Effector memory CD4-positive, alpha-beta T cell (primary cell): Measurements from ENCODE around the gene RIN3.

Experiments
- DNase-seq, 3 donors: peaks; one replicate each; pipeline ENCODE4 v3.0.0-alpha.2; 2020
- H3K27ac ChIP-seq: 2 replicates; pipeline ENCODE4 v1.7.0; 2013; ENCODE audit warnings: mild to moderate bottlenecking, low read length, moderate library complexity; ENCODE audit not compliant: insufficient read depth, poor library complexity, severe bottlenecking
- H3K27me3 ChIP-seq: replicated peaks from 2 replicates; pipeline ENCODE4 v1.7.0; 2013; ENCODE audit warnings: mild to moderate bottlenecking, low read length; ENCODE audit not compliant: insufficient read depth, control insufficient read depth, poor library complexity, severe bottlenecking
- H3K36me3 ChIP-seq: 2 replicates; pipeline ENCODE4 v1.7.0; 2013; ENCODE audit warnings: mild to moderate bottlenecking, low read length, moderate library complexity; ENCODE audit not compliant: control insufficient read depth, insufficient read depth
- H3K4me1 ChIP-seq: 2 replicates; pipeline ENCODE4 v1.7.0; 2013; ENCODE audit warnings: low read length, mild to moderate bottlenecking; ENCODE audit not compliant: control insufficient read depth, insufficient read depth, poor library complexity, severe bottlenecking
- H3K4me3 ChIP-seq: 2 replicates; pipeline ENCODE4 v1.7.0; 2013; ENCODE audit warnings: low read length, low read depth, mild to moderate bottlenecking; ENCODE audit not compliant: insufficient read depth, poor library complexity, severe bottlenecking
- H3K9me3 ChIP-seq: 2 replicates; pipeline ENCODE4 v1.7.0; 2013; ENCODE audit warnings: mild to moderate bottlenecking, low read length, moderate library complexity; ENCODE audit not compliant: control insufficient read depth

The RIN3 gene

DNA sequence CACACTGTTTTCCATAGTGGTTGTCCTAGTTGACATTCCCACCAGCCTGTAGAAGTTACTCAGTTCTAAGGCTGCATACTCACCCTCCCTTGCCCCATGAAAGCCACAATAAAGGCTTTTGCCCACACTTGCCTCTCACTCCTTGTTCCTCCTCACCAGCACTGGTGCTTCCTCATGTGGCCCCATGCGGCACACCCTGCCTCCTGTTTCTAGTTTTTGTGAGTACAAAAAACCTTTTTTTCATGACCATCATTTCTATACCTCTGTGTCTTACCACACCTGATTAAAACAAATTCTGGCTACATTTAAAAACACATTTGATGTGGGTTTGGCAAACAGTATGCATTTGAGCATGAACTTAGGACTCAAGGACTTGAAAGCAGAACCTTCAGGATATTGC, 40.7 kb upstream of the RIN3 start:
- no peak overlapping the region for H3K27ac ChIP-seq

GRCh38 chr14:92473261-92473968, 40.2 kb upstream of the RIN3 start:
- no peak for DNase-seq
- Histone ChIP-seq H3K27me3 (no peaks in the 10 kb centered on the region), H3K4me1 (no peaks in the 10 kb centered on the region), H3K4me3 (no peak overlapping the region), H3K27ac (no peak overlapping the region), H3K9me3 (no peaks in the 10 kb centered on the region), H3K36me3 (no peaks in the 10 kb centered on the region)

More for the DNA sequence above, 40.7 kb upstream of the RIN3 start:
- Histone ChIP-seq H3K4me1 (no peaks in the 10 kb centered on the region), H3K9me3 (no peaks in the 10 kb centered on the region), H3K4me3 (no peak overlapping the region), H3K27me3 (no peaks in the 10 kb centered on the region), H3K36me3 (no peaks in the 10 kb centered on the region)
- DNase-seq = no peak

GRCh38 chr14:92473969-92474535, 39.5 kb upstream of the RIN3 start:
- Histone ChIP-seq H3K4me1 (no peaks in the 10 kb centered on the region), H3K27ac (no peak overlapping the region), H3K4me3 (no peak overlapping the region)

GRCh38 chr14:92475037-92475436, 38.5 kb upstream of the RIN3 start:
- no peak overlapping the region for H3K4me3 ChIP-seq
- no peaks in the 10 kb centered on the region for H3K27me3 ChIP-seq
- H3K9me3 ChIP-seq = no peaks in the 10 kb centered on the region
- DNase-seq = no peak
- no peaks in the 10 kb centered on the region for H3K4me1 ChIP-seq
- no peaks in the 10 kb centered on the region for H3K36me3 ChIP-seq
- H3K27ac ChIP-seq = no peak overlapping the region

More at GRCh38 chr14:92473969-92474535, 39.5 kb upstream of the RIN3 start:
- Histone ChIP-seq H3K9me3 (no peaks in the 10 kb centered on the region), H3K27me3 (no peaks in the 10 kb centered on the region), H3K36me3 (no peaks in the 10 kb centered on the region)
- DNase-seq = no peak

DNA sequence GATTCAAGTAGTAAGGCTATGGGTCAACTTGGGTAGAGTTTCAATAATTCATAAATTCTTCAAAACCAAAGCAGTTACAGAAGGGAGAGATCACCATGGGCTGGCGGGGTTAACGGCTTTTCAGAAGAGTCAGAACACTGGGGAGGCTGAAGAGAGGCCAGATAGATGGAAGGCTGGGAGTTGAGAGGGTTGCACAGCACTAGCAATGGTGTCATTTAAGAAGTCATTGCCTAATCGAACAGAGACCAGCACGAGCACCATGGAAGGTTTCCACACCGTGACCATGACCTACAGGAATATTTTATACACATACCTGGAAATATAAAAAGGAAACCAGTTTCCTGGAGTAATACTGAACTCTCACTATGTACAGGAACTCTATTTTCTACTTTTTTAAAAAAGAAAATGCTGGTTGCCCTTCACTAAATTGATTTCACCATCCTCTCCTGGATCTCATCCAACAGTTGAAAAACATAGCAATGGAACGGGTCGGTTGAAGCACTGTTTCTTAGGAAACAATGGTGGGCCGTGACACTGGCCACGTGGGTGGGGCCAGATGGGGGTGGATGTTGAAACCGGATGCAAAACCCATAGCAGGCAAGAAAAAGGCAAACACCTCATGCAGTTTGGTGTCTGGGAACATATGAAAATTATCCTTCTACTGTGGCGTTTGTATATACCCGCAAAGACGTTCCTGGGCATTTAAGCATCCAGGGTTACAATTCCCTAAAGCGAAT, 38.0 kb upstream of the RIN3 start:
- no peak for DNase-seq

DNA sequence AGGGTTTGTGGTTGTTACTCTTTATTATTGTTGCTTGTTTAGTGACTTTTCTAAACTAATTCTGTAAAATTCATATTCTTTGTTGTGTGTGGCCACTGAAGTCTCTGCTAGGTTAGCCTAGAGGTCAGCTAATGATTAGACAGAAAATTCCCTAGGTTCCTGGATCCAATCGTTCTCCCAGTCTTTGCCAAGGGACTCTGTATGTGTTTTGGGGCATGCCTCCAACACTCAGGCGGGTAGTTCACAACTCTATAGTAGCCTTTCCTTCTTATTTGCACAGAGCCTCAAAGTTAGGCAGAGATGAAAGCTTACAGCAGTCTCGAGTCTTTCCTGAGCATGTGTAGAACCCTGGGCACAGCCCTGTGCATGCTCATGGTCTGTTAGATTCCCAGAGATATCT, 32.7 kb upstream of the RIN3 start:
- Histone ChIP-seq H3K36me3 (no peaks in the 10 kb centered on the region), H3K9me3 (no peaks in the 10 kb centered on the region), H3K27ac (no peak overlapping the region), H3K4me1 (no peaks in the 10 kb centered on the region), H3K4me3 (no peak overlapping the region), H3K27me3 (no peaks in the 10 kb centered on the region)
- DNase-seq = no peak

More for the DNA sequence above, 38.0 kb upstream of the RIN3 start:
- no peaks in the 10 kb centered on the region for H3K9me3 ChIP-seq
- H3K4me1 ChIP-seq = no peaks in the 10 kb centered on the region
- no peak overlapping the region for H3K27ac ChIP-seq
- H3K36me3 ChIP-seq = no peaks in the 10 kb centered on the region
- no peaks in the 10 kb centered on the region for H3K27me3 ChIP-seq
- H3K4me3 ChIP-seq = no peak overlapping the region

DNA sequence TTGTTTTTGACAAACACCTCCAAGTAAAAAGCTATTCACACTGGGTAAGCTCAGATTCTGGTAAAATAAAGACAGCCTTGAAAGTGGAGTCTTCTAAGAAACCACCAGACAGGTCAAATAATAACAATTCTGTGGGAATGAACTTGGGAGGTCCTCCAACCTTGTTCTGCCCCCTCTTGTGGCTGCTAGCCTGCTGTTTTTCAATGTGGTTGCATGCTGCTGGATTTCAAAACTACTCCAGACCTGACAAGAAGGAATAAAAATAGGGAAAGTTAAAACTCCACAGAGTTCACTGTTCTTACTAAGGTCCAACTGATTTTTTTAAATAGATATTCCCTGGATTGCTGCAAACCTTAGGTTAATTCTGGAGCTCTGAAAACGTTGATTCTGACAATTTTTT, 32.2 kb upstream of the RIN3 start:
- Histone ChIP-seq H3K36me3 (no peaks in the 10 kb centered on the region), H3K27me3 (no peaks in the 10 kb centered on the region), H3K9me3 (no peaks in the 10 kb centered on the region), H3K27ac (no peak overlapping the region), H3K4me3 (no peak overlapping the region), H3K4me1 (no peaks in the 10 kb centered on the region)
- DNase-seq = no peak

DNA sequence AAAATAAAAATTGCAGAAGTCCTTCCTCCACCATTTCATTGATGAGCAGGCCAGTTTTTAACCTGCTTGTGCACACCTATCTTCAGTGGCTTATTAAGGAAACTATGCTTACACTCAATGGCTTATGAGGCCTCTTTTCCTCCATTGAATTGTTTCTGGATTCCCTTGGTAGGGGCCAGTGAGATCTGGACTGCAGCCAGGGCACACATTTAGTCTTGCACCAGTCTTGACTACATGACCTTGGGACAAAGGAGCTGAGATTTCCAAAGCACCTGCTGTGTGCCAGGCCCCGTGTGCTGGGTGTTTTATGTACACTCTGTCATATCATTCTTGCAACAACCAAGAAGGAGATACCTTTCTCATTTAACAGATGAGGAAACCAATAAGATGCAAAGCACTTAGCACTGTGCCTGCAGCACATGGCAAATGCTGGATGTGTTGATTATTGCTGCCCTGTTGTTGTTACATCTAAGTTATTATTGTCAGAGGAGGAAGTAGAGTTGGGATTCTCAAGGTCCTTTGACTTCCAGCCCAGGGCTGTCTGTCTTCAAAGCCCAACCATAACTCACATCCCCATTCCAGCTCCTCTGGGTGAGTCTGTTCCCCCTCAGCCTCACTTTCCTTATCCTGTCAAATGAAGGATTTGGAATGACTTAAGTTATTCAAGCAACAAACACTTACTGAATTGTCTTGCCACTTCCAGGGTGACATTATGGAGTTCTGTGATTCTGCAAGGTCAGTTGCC, 31.6 kb upstream of the RIN3 start:
- Histone ChIP-seq H3K27me3 (no peaks in the 10 kb centered on the region), H3K4me3 (no peak overlapping the region), H3K36me3 (no peaks in the 10 kb centered on the region), H3K4me1 (no peaks in the 10 kb centered on the region), H3K27ac (no peak overlapping the region), H3K9me3 (no peaks in the 10 kb centered on the region)
- DNase-seq = no peak

DNA sequence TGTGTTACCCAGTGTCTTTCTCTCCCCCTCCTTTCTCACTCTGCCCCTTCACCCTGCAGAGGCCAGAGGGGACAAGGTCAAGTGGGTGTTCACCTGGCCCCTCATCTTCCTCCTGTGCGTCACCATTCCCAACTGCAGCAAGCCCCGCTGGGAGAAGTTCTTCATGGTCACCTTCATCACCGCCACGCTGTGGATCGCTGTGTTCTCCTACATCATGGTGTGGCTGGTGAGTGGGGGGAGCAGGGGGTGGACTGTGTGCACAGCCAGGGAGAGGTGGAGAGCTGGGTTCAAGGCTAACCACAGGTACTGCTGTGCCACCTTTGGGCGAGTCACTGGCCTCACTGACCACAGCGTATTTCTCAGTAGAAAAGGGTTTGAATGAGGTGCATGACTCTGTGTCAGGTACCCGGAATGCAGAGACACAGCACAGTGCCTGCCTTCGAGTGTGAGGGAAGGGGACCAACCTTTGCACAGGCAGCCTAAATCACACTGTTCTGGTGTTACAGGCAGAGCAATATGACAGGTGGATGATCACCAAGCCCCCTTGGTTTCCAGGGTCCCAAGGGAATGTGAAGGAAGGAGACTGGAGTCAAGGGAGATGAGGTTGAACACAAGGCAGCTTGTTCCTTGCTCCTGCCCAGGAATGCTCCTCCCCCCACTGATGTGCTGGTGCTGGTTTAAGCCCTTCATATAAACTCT, 30.8 kb upstream of the RIN3 start:
- no peaks in the 10 kb centered on the region for H3K4me1 ChIP-seq
- H3K9me3 ChIP-seq = no peaks in the 10 kb centered on the region
- no peaks in the 10 kb centered on the region for H3K27me3 ChIP-seq
- no peak overlapping the region for H3K4me3 ChIP-seq
- no peak overlapping the region for H3K27ac ChIP-seq
- H3K36me3 ChIP-seq = no peaks in the 10 kb centered on the region
- DNase-seq = no peak
